ENCODE measurements around the gene SGCB.

The SGCB gene

GRCh38 chr4:52015366-52015765 is 22.7 kb downstream of the SGCB start:
- no peak for TF ChIP-seq ISL1 (CRISPR knock-in tag; IDR thresholded peaks at IDR 0.05)
- no peak for TF ChIP-seq PPARA (CRISPR knock-in tag; IDR thresholded peaks at IDR 0.05; ENCODE audit: borderline replicate concordance)
- peak; percentile 55; the same call in 2 of the 3 replicates for ATAC-seq

- no peak for ATAC-seq
Observed at GRCh38 chr4:52014903-52015302, 23.2 kb downstream of the SGCB start.

GRCh38 chr4:52012651-52013050 is 25.4 kb downstream of the SGCB start:
- TF ChIP-seq ZNF70 (CRISPR knock-in tag; IDR thresholded peaks at IDR 0.05) = no peak
- ATAC-seq = no peak

More at GRCh38 chr4:52014903-52015302, 23.2 kb downstream of the SGCB start:
- TF ChIP-seq ZFP30 (CRISPR knock-in tag; IDR thresholded peaks at IDR 0.05) = no peak
- no peak for TF ChIP-seq ESRRG (CRISPR knock-in tag; IDR thresholded peaks at IDR 0.05)
- TF ChIP-seq ISL1 (CRISPR knock-in tag; IDR thresholded peaks at IDR 0.05) = no peak

DNA sequence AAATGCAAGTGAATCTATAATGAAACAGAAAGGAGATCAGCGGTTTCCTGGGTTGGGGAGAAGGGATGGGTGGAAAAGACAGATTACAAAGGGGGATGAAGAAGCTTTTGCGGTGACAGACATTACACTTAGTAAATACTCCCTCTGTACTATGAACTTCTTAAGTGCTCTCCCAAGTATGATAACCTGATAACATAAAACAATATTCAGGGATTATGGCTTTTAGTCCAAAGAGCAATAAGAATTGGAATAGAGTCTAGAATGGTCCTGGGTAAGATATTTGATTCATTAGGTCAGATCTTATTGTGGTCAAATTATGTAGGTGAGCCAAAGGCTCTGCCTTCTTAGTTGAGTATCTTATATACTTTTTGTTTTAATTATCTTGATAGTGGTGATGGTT is 27.1 kb downstream of the SGCB start:
- ATAC-seq = no peak
- no peak for TF ChIP-seq ZNF70 (CRISPR knock-in tag; IDR thresholded peaks at IDR 0.05)
- TF ChIP-seq, protein P1, sequence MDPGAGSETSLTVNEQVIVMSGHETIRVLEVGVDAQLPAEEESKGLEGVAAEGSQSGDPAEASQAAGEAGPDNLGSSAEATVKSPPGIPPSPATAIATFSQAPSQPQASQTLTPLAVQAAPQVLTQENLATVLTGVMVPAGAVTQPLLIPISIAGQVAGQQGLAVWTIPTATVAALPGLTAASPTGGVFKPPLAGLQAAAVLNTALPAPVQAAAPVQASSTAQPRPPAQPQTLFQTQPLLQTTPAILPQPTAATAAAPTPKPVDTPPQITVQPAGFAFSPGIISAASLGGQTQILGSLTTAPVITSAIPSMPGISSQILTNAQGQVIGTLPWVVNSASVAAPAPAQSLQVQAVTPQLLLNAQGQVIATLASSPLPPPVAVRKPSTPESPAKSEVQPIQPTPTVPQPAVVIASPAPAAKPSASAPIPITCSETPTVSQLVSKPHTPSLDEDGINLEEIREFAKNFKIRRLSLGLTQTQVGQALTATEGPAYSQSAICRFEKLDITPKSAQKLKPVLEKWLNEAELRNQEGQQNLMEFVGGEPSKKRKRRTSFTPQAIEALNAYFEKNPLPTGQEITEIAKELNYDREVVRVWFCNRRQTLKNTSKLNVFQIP (CRISPR knock-in tag; IDR thresholded peaks at IDR 0.05; ENCODE audit: borderline replicate concordance, low read depth) = no peak
- TF ChIP-seq ZC3H10 (CRISPR knock-in tag; IDR thresholded peaks at IDR 0.05) = no peak
- TF ChIP-seq ZNF8 (CRISPR knock-in tag; IDR thresholded peaks at IDR 0.05) = no peak
- no peak for TF ChIP-seq TSHZ2 (CRISPR knock-in tag; IDR thresholded peaks at IDR 0.05)
- no peak for TF ChIP-seq CSDC2 (CRISPR knock-in tag; IDR thresholded peaks at IDR 0.05)
- no peak for TF ChIP-seq PPARA (CRISPR knock-in tag; IDR thresholded peaks at IDR 0.05; ENCODE audit: borderline replicate concordance)
- no peak for TF ChIP-seq OSR1 (CRISPR knock-in tag; IDR thresholded peaks at IDR 0.05)
- TF ChIP-seq GLIS3 (CRISPR knock-in tag; IDR thresholded peaks at IDR 0.05) = no peak
- TF ChIP-seq TOX (CRISPR knock-in tag; IDR thresholded peaks at IDR 0.05; ENCODE audit: borderline replicate concordance) = no peak

GRCh38 chr4:52006887-52007286 is 31.2 kb downstream of the SGCB start:
- no peak for ATAC-seq
- TF ChIP-seq, protein P1 (CRISPR knock-in tag; IDR thresholded peaks at IDR 0.05; ENCODE audit: borderline replicate concordance, low read depth) = no peak
- TF ChIP-seq BACH2 (CRISPR knock-in tag; IDR thresholded peaks at IDR 0.05; ENCODE audit: borderline replicate concordance) (no peak), ISL1 (CRISPR knock-in tag; IDR thresholded peaks at IDR 0.05) (no peak), CREB5 (CRISPR knock-in tag; IDR thresholded peaks at IDR 0.05; ENCODE audit: low read depth) (no peak), ZC3H10 (CRISPR knock-in tag; IDR thresholded peaks at IDR 0.05) (no peak), CSRNP3 (CRISPR knock-in tag; IDR thresholded peaks at IDR 0.05) (no peak), TSHZ2 (CRISPR knock-in tag; IDR thresholded peaks at IDR 0.05) (no peak), TCF4 (CRISPR knock-in tag; IDR thresholded peaks at IDR 0.05; ENCODE audit: borderline replicate concordance) (no peak), TOX (CRISPR knock-in tag; IDR thresholded peaks at IDR 0.05; ENCODE audit: borderline replicate concordance) (no peak), ARNTL (CRISPR knock-in tag; IDR thresholded peaks at IDR 0.05; ENCODE audit: borderline replicate concordance, low read depth) (no peak), SNAI2 (CRISPR knock-in tag; IDR thresholded peaks at IDR 0.05) (no peak), GLIS3 (CRISPR knock-in tag; IDR thresholded peaks at IDR 0.05) (no peak), OSR1 (CRISPR knock-in tag; IDR thresholded peaks at IDR 0.05) (no peak)
- TF ChIP-seq, protein P2, sequence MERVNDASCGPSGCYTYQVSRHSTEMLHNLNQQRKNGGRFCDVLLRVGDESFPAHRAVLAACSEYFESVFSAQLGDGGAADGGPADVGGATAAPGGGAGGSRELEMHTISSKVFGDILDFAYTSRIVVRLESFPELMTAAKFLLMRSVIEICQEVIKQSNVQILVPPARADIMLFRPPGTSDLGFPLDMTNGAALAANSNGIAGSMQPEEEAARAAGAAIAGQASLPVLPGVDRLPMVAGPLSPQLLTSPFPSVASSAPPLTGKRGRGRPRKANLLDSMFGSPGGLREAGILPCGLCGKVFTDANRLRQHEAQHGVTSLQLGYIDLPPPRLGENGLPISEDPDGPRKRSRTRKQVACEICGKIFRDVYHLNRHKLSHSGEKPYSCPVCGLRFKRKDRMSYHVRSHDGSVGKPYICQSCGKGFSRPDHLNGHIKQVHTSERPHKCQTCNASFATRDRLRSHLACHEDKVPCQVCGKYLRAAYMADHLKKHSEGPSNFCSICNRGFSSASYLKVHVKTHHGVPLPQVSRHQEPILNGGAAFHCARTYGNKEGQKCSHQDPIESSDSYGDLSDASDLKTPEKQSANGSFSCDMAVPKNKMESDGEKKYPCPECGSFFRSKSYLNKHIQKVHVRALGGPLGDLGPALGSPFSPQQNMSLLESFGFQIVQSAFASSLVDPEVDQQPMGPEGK (CRISPR knock-in tag; IDR thresholded peaks at IDR 0.05; ENCODE audit: borderline replicate concordance) = no peak
